ENCODE data around the gene ABCG1.

ABCG1 gene

GRCh38 chr21:42294273-42294880 is 75.4 kb downstream of the ABCG1 start:
- H3K4me1 ChIP-seq (ENCODE audit: insufficient read depth, low read length), result 0 out of 2 replicates have a peak, but pooled peaks cover 5% of the 10 kb centered on the region
- no peaks in the 10 kb centered on the region for H3K9me3 ChIP-seq (ENCODE audit: control insufficient read depth, insufficient read depth, low read length)
- no peak overlapping the region for H3K9ac ChIP-seq (ENCODE audit: low read depth, low read length)
- H3K36me3 ChIP-seq (ENCODE audit: insufficient read depth, low read length), result no peaks in the 10 kb centered on the region

- no peak overlapping the region for H3K9ac ChIP-seq (ENCODE audit: low read depth, low read length)
- 0 out of 2 replicates have a peak, but pooled peaks cover 5% of the 10 kb centered on the region for H3K4me1 ChIP-seq (ENCODE audit: insufficient read depth, low read length)
- H3K36me3 ChIP-seq (ENCODE audit: insufficient read depth, low read length), result no peaks in the 10 kb centered on the region
- no peaks in the 10 kb centered on the region for H3K9me3 ChIP-seq (ENCODE audit: control insufficient read depth, insufficient read depth, low read length)
Measured at GRCh38 chr21:42295845-42296244, 76.9 kb downstream of the ABCG1 start.

- H3K4me1 ChIP-seq (ENCODE audit: insufficient read depth, low read length), result 0 out of 2 replicates have a peak, but pooled peaks cover 5% of the 10 kb centered on the region
- no peaks in the 10 kb centered on the region for H3K9me3 ChIP-seq (ENCODE audit: control insufficient read depth, insufficient read depth, low read length)
- no peak overlapping the region for H3K9ac ChIP-seq (ENCODE audit: low read depth, low read length)
- H3K36me3 ChIP-seq (ENCODE audit: insufficient read depth, low read length), result no peaks in the 10 kb centered on the region
Measured at GRCh38 chr21:42296501-42296900, 77.6 kb downstream of the ABCG1 start.

GRCh38 chr21:42297377-42297776 is 78.4 kb downstream of the ABCG1 start:
- Histone ChIP-seq H3K36me3 (ENCODE audit: insufficient read depth, low read length) (no peaks in the 10 kb centered on the region), H3K9me3 (ENCODE audit: control insufficient read depth, insufficient read depth, low read length) (no peaks in the 10 kb centered on the region), H3K9ac (ENCODE audit: low read depth, low read length) (no peak overlapping the region), H3K4me1 (ENCODE audit: insufficient read depth, low read length) (0 out of 2 replicates have a peak, but pooled peaks cover 5% of the 10 kb centered on the region)

- no peak overlapping the region for H3K9ac ChIP-seq (ENCODE audit: low read depth, low read length)
- no peaks in the 10 kb centered on the region for H3K36me3 ChIP-seq (ENCODE audit: insufficient read depth, low read length)
- H3K9me3 ChIP-seq (ENCODE audit: control insufficient read depth, insufficient read depth, low read length), result no peaks in the 10 kb centered on the region
- H3K4me1 ChIP-seq (ENCODE audit: insufficient read depth, low read length), result 0 out of 2 replicates have a peak, but pooled peaks cover 5% of the 10 kb centered on the region
Measured at GRCh38 chr21:42298237-42298636, 79.3 kb downstream of the ABCG1 start.

GRCh38 chr21:42298657-42299056 is 79.7 kb downstream of the ABCG1 start:
- no peaks in the 10 kb centered on the region for H3K36me3 ChIP-seq (ENCODE audit: insufficient read depth, low read length)
- 0 out of 2 replicates have a peak, but pooled peaks cover 5% of the 10 kb centered on the region for H3K4me1 ChIP-seq (ENCODE audit: insufficient read depth, low read length)
- H3K9ac ChIP-seq (ENCODE audit: low read depth, low read length), result no peak overlapping the region
- no peaks in the 10 kb centered on the region for H3K9me3 ChIP-seq (ENCODE audit: control insufficient read depth, insufficient read depth, low read length)

GRCh38 chr21:42299324-42300044 is 80.5 kb downstream of the ABCG1 start:
- 0 out of 2 replicates have a peak, but pooled peaks cover 5% of the 10 kb centered on the region for H3K4me1 ChIP-seq (ENCODE audit: insufficient read depth, low read length)
- no peak overlapping the region for H3K9ac ChIP-seq (ENCODE audit: low read depth, low read length)
- no peaks in the 10 kb centered on the region for H3K36me3 ChIP-seq (ENCODE audit: insufficient read depth, low read length)
- no peaks in the 10 kb centered on the region for H3K9me3 ChIP-seq (ENCODE audit: control insufficient read depth, insufficient read depth, low read length)

- Histone ChIP-seq H3K9ac (ENCODE audit: low read depth, low read length) (no peak overlapping the region), H3K4me1 (ENCODE audit: insufficient read depth, low read length) (0 out of 2 replicates have a peak, but pooled peaks cover 5% of the 10 kb centered on the region), H3K9me3 (ENCODE audit: control insufficient read depth, insufficient read depth, low read length) (no peaks in the 10 kb centered on the region), H3K36me3 (ENCODE audit: insufficient read depth, low read length) (no peaks in the 10 kb centered on the region)
Measured at GRCh38 chr21:42300045-42300583, 81.2 kb downstream of the ABCG1 start.

GRCh38 chr21:42300956-42301355 is 82.0 kb downstream of the ABCG1 start:
- Histone ChIP-seq H3K4me1 (ENCODE audit: insufficient read depth, low read length) (0 out of 2 replicates have a peak, but pooled peaks cover 5% of the 10 kb centered on the region), H3K9me3 (ENCODE audit: control insufficient read depth, insufficient read depth, low read length) (no peaks in the 10 kb centered on the region), H3K9ac (ENCODE audit: low read depth, low read length) (no peak overlapping the region), H3K36me3 (ENCODE audit: insufficient read depth, low read length) (no peaks in the 10 kb centered on the region)

GRCh38 chr21:42301371-42302075 is 82.6 kb downstream of the ABCG1 start:
- 0 out of 2 replicates have a peak, but pooled peaks cover 5% of the 10 kb centered on the region for H3K4me1 ChIP-seq (ENCODE audit: insufficient read depth, low read length)

GRCh38 chr21:42302076-42302650 is 83.2 kb downstream of the ABCG1 start:
- Histone ChIP-seq H3K36me3 (ENCODE audit: insufficient read depth, low read length) (no peaks in the 10 kb centered on the region), H3K9me3 (ENCODE audit: control insufficient read depth, insufficient read depth, low read length) (no peaks in the 10 kb centered on the region), H3K4me1 (ENCODE audit: insufficient read depth, low read length) (0 out of 2 replicates have a peak, but pooled peaks cover 5% of the 10 kb centered on the region), H3K9ac (ENCODE audit: low read depth, low read length) (no peak overlapping the region)

More at GRCh38 chr21:42301371-42302075, 82.6 kb downstream of the ABCG1 start:
- Histone ChIP-seq H3K9me3 (ENCODE audit: control insufficient read depth, insufficient read depth, low read length) (no peaks in the 10 kb centered on the region), H3K36me3 (ENCODE audit: insufficient read depth, low read length) (no peaks in the 10 kb centered on the region), H3K9ac (ENCODE audit: low read depth, low read length) (no peak overlapping the region)

- no peaks in the 10 kb centered on the region for H3K36me3 ChIP-seq (ENCODE audit: insufficient read depth, low read length)
- no peak overlapping the region for H3K9ac ChIP-seq (ENCODE audit: low read depth, low read length)
- H3K9me3 ChIP-seq (ENCODE audit: control insufficient read depth, insufficient read depth, low read length), result no peaks in the 10 kb centered on the region
- 0 out of 2 replicates have a peak, but pooled peaks cover 5% of the 10 kb centered on the region for H3K4me1 ChIP-seq (ENCODE audit: insufficient read depth, low read length)
Measured at GRCh38 chr21:42302794-42303193, 83.9 kb downstream of the ABCG1 start.

GRCh38 chr21:42303443-42303842 is 84.5 kb downstream of the ABCG1 start:
- H3K9me3 ChIP-seq (ENCODE audit: control insufficient read depth, insufficient read depth, low read length), result no peaks in the 10 kb centered on the region
- H3K4me1 ChIP-seq (ENCODE audit: insufficient read depth, low read length), result 0 out of 2 replicates have a peak, but pooled peaks cover under 1% of the 10 kb centered on the region
- H3K9ac ChIP-seq (ENCODE audit: low read depth, low read length), result no peak overlapping the region
- no peaks in the 10 kb centered on the region for H3K36me3 ChIP-seq (ENCODE audit: insufficient read depth, low read length)

All from ES-I3 (cell line).